MV-4-11 (cell line): ENCODE measurements around the gene GPRASP2.

Experiments
- DNase-seq: peaks from one replicate; lab custom pipeline; 2025; lab: John Stamatoyannopoulos, UW

GPRASP2 gene

GRCh38 chrX:102745513-102745856 is 33.2 kb downstream of the GPRASP2 start:
- DNase-seq, result no peak

- no peak for DNase-seq
Observed at GRCh38 chrX:102745857-102746584, 33.8 kb downstream of the GPRASP2 start.

GRCh38 chrX:102765217-102765616 is 53.0 kb downstream of the GPRASP2 start:
- DNase-seq, result no peak

GRCh38 chrX:102765809-102766208 is 53.6 kb downstream of the GPRASP2 start:
- DNase-seq, result no peak

GRCh38 chrX:102767287-102767686 is 55.0 kb downstream of the GPRASP2 start:
- DNase-seq, result no peak
